ENCODE data around the gene SULT2A1. TPM values are rescaled to one million over a fixed set of nuclear protein-coding genes. Genes with fewer than 3 reads are reported as not detected.

SULT2A1 gene
- total and polyA plus RNA-seq, 5 experiments from 2014 or later, result not detected

Other genes with a start within 250 kb of the SULT2A1 start
- not detected for gene EHD2, start 172.9 kb downstream of the SULT2A1 start, total RNA-seq
- gene EHD2, start 172.9 kb downstream of the SULT2A1 start, polyA plus RNA-seq, result not detected
- gene NOP53, start 140.8 kb downstream of the SULT2A1 start, total RNA-seq, result 100 to 1,000 TPM; 847 to 882 TPM
- gene NOP53, start 140.8 kb downstream of the SULT2A1 start, polyA plus RNA-seq, result 100 to 1,000 TPM; 266 to 443 (median 273) TPM
- 10 to 100 TPM; 93.3 to 97.4 TPM for gene SELENOW, start 107.6 kb downstream of the SULT2A1 start, total RNA-seq
- gene SELENOW, start 107.6 kb downstream of the SULT2A1 start, polyA plus RNA-seq, result 100 to 1,000 TPM; 312 to 427 (median 418) TPM
- gene TPRX1, start 81.8 kb downstream of the SULT2A1 start, total RNA-seq, result not detected
- not detected for gene TPRX1, start 81.8 kb downstream of the SULT2A1 start, polyA plus RNA-seq
- not detected for gene CRX, start 64.4 kb downstream of the SULT2A1 start, total RNA-seq
- gene CRX, start 64.4 kb downstream of the SULT2A1 start, polyA plus RNA-seq, result not detected
- gene TPRX2, start 27.1 kb downstream of the SULT2A1 start, total RNA-seq, result not detected
- not detected for gene TPRX2, start 27.1 kb downstream of the SULT2A1 start, polyA plus RNA-seq
- not detected for gene BSPH1, start 105.9 kb upstream of the SULT2A1 start, total RNA-seq
- not detected for gene BSPH1, start 105.9 kb upstream of the SULT2A1 start, polyA plus RNA-seq
- gene ELSPBP1, start 108.3 kb upstream of the SULT2A1 start, total RNA-seq, result not detected
- not detected for gene ELSPBP1, start 108.3 kb upstream of the SULT2A1 start, polyA plus RNA-seq
- not detected for gene CABP5, start 157.8 kb upstream of the SULT2A1 start, total RNA-seq
- not detected for gene CABP5, start 157.8 kb upstream of the SULT2A1 start, polyA plus RNA-seq
- 1 to 10 TPM; 1.6 to 2.7 TPM for gene PLA2G4C, start 224.5 kb upstream of the SULT2A1 start, total RNA-seq
- gene PLA2G4C, start 224.5 kb upstream of the SULT2A1 start, polyA plus RNA-seq, result under 1 TPM in 2 of 3 donors, not detected in 1; 0.39 to 0.74 TPM

Data from naive thymus-derived CD8-positive, alpha-beta T cell (primary cell).